Adipose tissue (tissue), 3 donors: ENCODE measurements around the gene PLGRKT. TPM values are rescaled to one million over a fixed set of nuclear protein-coding genes. Genes with fewer than 3 reads are reported as not detected.
"Not testable (repeated sequence)": the region's sequence is repeated elsewhere in the genome, so short reads cannot be mapped to it uniquely, and the experiment has no call there.

Experiments used
- H3K27ac ChIP-seq: one replicate; pipeline ENCODE4 v1.5.1; 2013; ENCODE audit warnings: low read depth, low read length
- WGBS, 3 donors: extraction: QIAGEN DNeasy Blood & Tissue Kit; methylation state at CpG; one replicate each; pipeline ENCODE4 v1.1.7; 2013; 5-methylcytosine and 5-hydroxymethylcytosine counted together
- polyA plus RNA-seq, 3 donors: library from polyadenylated mRNA; stranded (reverse); fragments of 200-250 nt; gene quantifications; one replicate each; pipeline ENCODE4 v1.2.3, GENCODE V29; 2013
- donor health status: healthy with polysubstance abuse.
- donor health status: Bipolar disorder and iron deficiency.
- donor health status: healthy.

PLGRKT gene
- polyA plus RNA-seq, 3 donors = 8.4 to 20.2 (median 12.4) TPM

DNA sequence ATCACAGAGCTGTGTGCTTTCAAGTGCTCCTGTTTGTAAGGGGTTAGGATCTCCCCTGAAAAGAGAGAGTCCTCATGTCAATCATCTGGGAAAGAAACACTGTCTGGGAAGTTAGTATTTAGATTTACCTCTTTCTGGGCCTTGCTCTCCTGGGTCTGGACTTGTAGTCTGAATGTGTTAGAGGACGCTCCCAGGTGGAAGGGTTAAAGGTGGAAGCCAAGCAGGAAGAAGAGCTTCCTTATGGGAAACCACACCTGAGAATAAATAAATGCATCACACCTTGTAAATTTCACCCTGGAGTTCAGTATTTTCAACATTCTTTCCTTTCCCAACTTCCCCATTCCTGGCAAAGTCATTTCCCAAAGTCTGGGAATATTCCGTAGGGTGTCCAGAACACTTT, 1.3 kb downstream of the PLGRKT start:
- WGBS, 3 donors = 73 to 79% (median 76%) methylated on average over 2 of the region's 2 CpGs
- H3K27ac ChIP-seq = no peak overlapping the region

DNA sequence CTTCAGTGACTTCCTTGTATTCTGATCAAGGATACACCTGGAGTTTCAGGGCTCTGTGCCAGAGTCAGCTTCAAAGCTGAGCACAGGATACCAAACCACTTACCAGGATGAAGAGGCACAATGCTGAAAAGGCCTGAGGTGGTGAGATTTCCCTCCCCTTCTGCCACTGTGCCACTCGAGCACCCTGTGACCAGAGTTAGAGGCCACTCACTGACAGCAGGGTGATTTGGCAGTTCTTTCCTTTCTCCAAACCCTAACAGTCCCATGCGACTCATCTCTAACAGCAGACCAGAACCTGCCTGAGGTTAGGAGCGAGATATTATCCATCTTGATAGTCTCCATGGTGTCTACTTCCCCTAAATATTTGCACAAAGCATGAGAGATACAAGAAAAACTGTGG, 1.8 kb downstream of the PLGRKT start:
- H3K27ac ChIP-seq = no peak overlapping the region
- 77 to 88% (median 87%) methylated on average over 3 of the region's 3 CpGs for WGBS, 3 donors

DNA sequence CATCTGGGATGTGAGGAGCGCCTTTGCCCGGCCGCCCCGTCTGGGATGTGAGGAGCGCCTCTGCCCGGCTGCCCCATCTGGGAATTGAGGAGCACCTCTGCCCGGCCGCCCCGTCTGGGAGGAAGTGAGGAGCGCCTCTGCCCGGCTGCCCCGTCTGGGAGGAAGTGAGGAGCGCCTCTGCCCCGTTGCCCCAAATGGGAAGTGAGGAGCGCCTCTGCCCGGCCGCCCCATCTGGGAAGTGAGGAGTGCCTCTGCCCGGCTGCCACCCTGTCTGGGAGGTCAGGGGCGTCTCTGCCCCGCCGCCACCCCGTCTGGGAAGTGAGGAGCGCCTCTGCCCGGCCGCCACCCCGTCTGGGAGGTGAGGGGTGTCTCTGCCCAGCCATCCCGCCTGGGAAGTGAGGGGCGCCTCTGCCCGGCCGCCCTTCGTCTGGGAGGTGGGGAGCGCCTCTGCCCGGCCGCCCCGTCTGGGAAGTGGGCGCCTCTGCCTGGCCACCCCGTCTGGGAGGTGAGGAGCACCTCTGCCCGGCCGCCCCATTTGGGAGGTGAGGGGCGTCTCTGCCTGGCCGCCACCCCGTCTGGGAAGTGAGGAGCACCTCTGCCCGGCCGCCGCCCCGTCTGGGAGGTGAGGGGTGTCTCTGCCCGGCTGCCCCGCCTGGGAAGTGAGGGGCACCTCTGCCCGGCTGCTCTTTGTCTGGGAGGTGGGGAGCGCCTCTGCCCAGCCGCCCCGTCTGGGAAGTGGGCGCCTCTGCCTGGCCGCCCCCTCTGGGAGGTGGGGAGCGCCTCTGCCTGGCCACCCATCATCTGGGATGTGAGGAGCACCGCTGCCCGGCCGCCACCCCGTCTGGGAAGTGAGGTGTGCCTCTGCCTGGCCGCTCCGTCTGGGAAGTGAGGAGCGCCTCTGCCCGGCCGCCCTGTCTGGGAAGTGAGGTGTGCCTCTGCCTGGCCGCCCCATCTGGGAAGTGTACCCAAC, 3.6 kb downstream of the PLGRKT start:
- not testable (repeated sequence) for H3K27ac ChIP-seq
- 95 to 98% (median 96%) methylated on average over 62 to 65 of the region's 65 CpGs for WGBS, 3 donors

DNA sequence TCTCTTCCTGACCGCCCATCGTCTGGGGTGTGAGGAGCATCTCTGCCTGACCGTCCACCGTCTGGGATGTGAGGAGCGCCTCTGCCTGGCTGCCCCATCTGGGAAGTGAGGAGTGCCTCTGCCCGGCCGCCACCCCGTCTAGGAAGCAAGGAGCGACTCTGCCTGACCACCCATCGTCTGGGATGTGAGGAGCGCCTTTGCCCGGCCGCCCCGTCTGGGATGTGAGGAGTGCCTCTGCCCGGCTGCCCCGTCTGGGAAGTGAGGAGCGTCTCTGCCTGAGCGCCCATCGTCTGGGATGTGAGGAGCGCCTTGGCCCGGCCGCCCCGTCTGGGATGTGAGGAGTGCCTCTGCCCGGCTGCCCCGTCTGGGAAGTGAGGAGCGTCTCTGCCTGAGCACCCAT, 4.4 kb downstream of the PLGRKT start:
- H3K27ac ChIP-seq = not testable (repeated sequence)
- 91 to 96% (median 92%) methylated on average over 26 of the region's 26 CpGs for WGBS, 3 donors

DNA sequence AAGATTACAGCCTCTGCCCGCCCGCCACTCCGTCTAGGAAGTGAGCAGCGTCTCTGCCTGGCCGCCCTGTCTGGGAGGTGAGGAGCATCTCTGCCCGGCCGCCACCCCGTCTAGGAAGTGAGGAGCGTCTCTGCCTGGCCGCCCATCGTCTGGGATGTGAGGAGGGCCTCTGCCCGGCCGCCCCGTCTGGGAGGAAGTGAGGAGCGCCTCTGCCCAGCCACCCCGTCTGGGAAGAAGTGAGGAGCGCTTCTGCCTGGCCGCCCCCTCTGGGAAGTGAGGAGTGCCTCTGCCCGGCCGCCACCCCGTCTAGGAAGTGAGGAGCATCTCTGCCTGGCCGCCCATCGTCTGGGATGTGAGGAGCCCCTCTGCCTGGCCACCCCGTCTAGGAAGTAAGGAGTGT, 4.8 kb downstream of the PLGRKT start:
- 96 to 98% (median 97%) methylated on average over 22 to 24 of the region's 24 CpGs for WGBS, 3 donors
- not testable (repeated sequence) for H3K27ac ChIP-seq

DNA sequence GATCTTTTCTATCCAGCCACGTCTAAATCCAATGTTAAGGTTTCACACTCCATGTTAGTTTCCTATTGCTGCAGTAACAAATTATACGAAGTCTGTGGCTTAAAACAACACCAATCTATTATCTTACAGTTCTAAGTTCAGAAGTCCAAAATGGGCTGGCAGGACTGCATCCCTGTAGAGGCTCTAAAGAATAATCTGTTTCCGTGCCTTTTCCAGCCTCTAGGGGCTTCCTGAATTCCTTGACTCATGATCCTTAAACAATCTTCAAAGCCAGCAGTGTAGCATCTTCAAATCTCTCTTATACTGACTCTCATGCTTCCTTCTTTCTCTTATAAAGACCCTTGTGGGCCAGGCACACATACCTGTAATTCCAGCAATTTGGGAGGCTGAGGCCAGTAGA, 6.8 kb downstream of the PLGRKT start:
- H3K27ac ChIP-seq = no peak overlapping the region
- 53 to 77% (median 59%) methylated on average over 3 of the region's 3 CpGs for WGBS, 3 donors

DNA sequence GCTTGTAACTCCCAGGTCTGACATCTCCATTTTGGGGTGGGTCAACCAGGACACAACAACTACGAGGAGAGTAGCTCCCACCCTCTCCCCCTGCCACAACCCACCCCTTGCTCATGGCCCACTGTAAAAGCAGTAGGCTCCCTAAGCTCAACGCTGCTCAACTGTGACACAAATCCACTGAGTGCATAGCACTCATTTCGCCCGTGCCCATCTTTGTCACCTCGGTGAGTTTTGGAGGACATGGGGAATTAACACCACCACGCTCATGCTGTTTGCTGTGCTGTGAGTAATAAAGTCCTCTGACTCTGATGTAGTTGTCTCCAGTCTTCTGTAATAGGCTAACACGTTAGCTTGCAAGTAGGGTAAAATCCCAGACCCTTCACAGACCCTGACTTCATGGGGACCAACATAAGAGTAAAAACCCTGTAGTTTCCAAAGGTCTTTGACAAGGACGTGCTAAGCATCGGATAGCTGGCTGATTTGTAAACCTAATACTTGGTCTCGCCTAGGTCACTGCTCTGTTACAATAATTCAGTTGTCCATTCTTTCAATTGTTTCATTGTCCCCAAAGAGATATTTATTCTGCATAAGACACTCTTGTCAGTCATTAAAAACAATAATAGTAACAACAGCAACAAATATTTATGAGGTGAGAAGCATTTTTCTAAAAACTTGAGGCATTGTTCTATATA, 7.7 kb downstream of the PLGRKT start:
- no peak overlapping the region for H3K27ac ChIP-seq
- 95 to 96% (median 95%) methylated on average over 10 of the region's 10 CpGs for WGBS, 3 donors

DNA sequence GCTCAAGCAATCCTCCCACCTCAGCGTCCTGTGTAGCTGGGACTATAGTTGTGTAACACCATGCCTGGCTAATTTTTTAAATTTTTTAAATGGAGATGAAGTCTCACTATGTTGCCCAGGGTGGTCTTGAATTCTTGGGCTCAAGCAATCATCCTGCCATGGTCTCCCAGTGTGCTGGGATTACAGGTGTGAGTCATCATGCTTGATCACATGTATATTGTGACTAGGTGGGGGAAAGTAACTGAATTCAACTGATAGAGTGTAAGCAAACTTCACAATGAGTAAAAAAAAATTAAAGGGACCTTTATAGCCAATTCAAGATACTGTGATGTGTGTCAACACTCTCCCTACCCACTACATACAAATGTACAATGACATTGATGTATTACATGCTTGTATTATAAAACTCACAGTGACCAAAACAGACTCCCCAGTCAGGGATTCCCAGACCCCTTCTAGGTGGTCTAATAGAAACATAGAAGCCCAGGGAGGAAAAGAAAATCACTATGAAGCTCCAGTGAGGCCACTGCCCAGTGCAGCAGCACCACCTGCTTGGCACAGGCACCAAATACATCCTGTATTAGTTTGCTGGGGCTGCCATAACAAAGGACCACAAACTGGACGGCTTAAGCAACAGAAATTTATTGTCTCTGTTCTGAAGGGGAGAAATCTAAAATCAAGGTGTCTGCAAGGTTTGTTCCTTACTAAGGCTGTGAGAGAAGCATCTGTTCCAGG, 8.8 kb downstream of the PLGRKT start:
- WGBS, 3 donors = 82 to 94% (median 89%) methylated on average over 2 of the region's 2 CpGs
- no peak overlapping the region for H3K27ac ChIP-seq

DNA sequence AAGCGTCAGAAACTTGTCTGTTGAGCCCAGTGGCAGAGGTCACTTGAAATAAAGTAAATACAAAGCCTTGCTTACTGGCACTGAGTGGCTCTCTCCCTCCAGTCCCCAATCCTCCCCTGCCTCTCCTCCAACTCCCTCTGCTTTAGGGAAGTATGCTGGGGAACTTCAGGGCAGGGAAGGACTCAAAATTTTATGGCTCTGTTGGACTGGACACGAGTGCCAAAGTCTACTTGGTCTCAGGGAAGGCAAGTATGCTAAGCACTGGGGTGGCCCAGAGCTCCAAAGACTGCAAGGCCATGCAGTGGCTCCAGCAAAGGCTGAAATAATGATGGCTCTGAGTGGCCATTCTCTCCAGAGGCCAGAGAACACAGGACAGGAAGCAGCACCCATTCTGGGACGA, 9.6 kb downstream of the PLGRKT start:
- 68 to 81% (median 80%) methylated on average over 3 of the region's 3 CpGs for WGBS, 3 donors
- no peak overlapping the region for H3K27ac ChIP-seq

DNA sequence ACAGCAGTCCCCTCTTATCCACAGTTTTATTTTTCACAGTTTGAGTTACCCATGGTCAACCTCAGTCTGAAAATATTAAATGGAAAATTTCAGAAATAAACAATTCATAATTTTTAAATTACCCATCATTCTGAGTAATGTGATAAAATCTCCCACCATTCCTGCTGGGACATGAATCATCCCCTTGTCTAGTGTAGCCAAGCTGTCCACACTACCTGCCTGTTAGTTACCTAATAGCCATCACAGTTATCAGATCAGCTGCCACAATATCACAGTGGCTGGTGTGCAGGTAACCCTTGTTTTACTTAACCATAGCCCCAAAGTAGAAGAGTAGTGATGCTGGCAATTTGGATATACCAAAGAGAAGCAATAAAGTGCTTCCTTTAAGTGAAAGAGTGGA, 10.7 kb downstream of the PLGRKT start:
- no peak overlapping the region for H3K27ac ChIP-seq

DNA sequence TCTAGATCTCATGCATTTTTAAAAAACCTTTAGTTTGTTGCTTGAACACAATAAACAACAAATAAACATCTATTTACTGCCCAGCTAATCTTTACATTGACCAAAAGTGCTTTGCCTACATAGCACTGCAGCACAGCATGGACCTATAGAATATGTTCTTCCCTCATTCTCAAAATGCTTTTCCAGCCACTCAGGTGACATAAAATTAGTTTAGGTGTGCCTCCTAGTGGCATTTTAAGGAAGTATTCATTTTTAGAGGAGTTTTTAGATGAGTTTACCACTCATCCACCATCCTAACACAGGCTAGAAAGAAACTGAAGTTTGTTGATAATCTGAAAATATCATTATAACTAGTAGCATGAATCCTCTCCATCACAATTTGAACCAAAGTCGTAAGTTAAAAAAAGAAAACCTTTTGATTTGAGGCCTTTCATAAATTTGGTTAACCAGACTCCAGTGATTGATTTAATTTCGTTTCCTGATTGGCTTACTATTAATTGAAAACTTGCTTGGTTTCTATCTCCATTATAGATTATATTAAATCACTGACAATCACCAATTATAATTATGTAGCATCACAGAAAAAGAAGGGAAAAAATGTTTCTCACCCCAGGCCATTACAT, 12.6 kb downstream of the PLGRKT start:
- H3K27ac ChIP-seq = no peak overlapping the region
- WGBS, 3 donors = 64 to 90% (median 90%) methylated on average over 2 of the region's 2 CpGs

DNA sequence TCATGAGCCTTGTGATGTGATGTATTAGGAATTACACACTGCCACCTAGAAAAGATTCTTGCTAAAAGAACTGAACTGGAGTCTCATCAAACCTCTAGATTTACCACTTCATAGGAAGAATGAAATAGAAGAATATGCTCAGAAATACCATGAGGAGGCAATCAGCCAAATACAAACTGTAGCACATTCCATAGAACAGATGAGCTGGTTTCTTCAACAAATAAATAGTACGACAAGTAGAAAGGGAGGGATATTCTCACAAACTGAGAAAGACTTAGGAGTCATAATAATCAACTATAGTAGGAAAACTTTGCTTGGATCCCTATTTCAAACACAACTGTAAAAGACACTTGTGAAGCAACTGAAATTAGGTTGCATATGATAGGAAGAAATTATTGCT, 15.4 kb downstream of the PLGRKT start:
- 92 to 96% (median 93%) methylated on average over 1 of the region's 1 CpG for WGBS, 3 donors
- H3K27ac ChIP-seq = no peak overlapping the region

DNA sequence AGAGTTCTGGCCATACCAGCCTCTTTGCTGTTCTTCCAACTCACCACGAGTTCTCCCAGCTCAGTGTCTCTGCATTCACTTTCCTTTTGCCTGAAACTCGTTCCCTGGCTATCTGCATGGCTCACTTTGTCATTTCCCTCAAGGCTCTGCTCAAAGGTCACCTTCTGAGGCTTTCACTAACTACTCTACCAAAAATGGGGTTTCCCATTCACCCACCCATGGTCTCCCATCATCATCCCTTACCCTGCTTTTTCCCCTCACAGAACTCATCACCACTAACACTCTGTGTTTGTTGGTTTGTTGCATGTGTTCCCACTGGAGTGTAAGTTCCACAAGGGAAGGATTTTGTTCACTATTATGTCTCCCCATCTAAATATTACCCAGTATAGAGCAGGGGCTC, 16.6 kb downstream of the PLGRKT start:
- WGBS, 3 donors = 74 to 86% (median 85%) methylated on average over 2 of the region's 2 CpGs
- H3K27ac ChIP-seq = no peak overlapping the region

DNA sequence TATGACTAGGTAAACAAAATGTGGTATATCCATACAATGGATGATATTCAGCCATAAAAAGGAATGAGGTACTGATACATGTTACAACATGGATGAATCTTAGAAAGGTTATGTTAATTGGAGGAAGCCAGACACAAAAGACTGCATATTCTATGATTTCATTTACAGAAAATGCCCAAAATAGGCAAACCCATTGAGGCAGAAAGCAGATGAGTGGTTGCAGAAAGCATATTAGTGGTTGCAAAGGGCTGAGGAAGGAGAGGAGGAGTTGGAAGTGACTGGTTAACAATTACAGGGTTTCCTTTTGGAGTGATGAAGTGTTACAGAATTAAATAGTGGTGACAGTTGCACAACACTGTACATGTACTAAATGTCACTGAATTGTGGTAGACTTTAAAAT, 17.7 kb downstream of the PLGRKT start:
- H3K27ac ChIP-seq = no peak overlapping the region

DNA sequence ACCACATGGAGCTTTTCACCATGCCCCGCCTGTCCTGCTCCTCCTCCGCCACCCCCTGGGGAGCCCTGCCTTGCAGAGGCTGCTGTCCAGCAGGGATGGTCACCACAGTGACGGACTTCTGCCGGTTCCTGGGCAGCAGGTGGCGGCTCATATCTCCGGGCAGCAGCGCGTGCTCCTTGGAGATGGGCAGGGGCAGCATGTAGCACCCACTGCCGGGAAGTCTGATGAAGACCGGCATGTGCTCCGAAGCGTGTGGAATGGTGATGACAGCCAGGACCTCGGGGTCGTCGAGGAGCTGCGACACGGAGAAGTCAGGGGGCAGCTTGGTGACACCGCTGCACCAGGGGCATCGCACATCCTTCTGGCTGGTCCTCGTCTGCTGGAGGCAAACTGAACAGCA, 19.2 kb downstream of the PLGRKT start:
- 92 to 96% (median 93%) methylated on average over 20 of the region's 20 CpGs for WGBS, 3 donors
- H3K27ac ChIP-seq = no peak overlapping the region

DNA sequence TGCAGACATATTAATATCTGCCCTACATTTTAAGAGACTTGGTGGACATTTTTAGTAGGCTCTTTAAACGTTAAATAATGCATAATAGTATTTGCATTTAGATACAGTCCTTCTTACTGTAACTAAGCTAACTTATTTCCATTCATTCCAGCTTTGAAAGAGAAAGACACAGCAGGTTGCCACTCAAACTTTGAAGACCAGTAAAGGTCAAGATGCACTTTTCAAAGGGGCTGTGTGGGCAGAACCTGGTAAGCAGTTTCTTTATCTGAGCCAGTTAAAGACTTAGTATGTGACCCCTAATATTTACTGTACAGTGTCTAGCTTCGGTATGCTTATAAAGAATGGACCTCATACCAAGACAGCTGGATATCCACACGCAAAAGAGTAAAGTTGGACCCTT, 20.8 kb downstream of the PLGRKT start:
- 73 to 82% (median 80%) methylated on average over 3 of the region's 3 CpGs for WGBS, 3 donors

DNA sequence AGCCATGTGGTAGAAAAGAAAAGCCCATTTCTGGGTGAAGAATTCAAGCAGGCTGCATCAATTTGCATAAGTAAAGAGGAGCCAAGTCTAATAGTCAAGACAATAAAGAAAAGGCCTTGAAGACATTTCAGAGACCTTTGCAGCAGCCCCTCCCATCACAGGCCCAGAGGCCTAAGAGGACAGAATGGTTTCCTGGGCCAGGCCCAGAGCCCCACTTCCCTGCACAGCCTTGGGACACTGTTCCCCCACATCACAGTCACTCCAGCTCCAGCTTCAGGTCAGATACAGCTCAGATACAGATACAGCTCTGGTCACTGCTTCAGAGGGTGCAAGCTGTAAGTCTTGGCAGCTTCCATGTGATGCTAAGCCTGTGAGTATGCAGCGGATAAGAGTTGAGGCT, 29.1 kb downstream of the PLGRKT start:
- WGBS, 3 donors = 100% methylated on average over 1 of the region's 1 CpG
- no peak overlapping the region for H3K27ac ChIP-seq

More for the DNA sequence above, 20.8 kb downstream of the PLGRKT start:
- H3K27ac ChIP-seq = no peak overlapping the region

DNA sequence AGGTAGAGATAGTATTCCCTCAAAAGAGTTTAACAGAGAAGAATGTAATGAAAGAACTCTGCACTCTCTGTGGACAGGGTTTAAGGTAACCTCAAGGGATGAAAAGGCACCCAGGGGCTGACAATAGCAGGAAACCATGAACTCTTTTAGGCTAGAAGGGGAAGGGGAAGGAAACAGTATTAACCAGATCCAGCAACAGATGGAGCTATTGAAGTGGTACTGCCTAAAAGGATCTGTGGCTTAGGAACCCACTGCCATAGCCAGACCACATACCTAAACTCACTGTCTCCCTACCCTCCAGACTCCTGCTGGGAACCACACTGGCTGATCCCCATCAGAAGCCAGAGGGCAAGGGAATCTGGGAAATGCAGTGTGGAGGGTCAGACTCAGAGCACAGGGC, 35.5 kb downstream of the PLGRKT start:
- no peak overlapping the region for H3K27ac ChIP-seq

DNA sequence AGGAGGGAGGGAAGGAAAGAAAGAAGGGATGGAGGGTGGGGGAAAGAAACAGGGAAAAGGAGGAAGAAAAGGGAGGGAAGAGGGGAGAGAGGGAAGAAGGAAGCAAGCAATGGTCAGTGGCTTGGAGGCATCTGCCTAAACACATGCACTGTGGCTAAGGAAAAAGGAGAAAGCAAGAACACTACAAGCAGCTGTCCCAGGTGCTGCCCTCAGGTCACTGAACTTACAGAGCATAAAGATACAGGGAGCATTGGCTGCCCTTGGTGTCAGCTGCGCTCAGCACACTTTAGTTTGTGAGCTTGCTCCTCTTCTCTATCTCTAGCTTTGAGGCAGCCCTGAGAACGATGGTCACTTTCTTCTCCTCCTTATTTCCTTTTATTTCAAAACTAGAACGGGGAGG, 40.2 kb downstream of the PLGRKT start:
- WGBS, 3 donors = 89 to 93% (median 90%) methylated on average over 3 of the region's 3 CpGs
- not testable (repeated sequence) for H3K27ac ChIP-seq
